Measurements from ENCODE around the gene UAP1L1.

UAP1L1 gene

GRCh38 chr9:137037035-137037434 is 40.3 kb upstream of the UAP1L1 start:
- Histone ChIP-seq H3K4me3 (IDR thresholded peaks at IDR 0.05; ENCODE audit: insufficient read depth, low read depth, low read length) (no peak overlapping the region), H3K27ac (no peak overlapping the region), H3K27me3 (ENCODE audit: insufficient read depth, low read depth) (peaks cover 54% of the 10 kb centered on the region), H3K79me2 (ENCODE audit: insufficient read depth, low read depth) (no peaks in the 10 kb centered on the region), H4K20me1 (ENCODE audit: insufficient read depth) (no peaks in the 10 kb centered on the region), H3K4me2 (no peak overlapping the region), H3K4me1 (ENCODE audit: low read depth, poor library complexity, severe bottlenecking) (peaks cover 16% of the 10 kb centered on the region), H3K9ac (no peak overlapping the region), H2AFZ (ENCODE audit: low read depth) (no peak overlapping the region), H3K36me3 (ENCODE audit: insufficient read depth) (no peaks in the 10 kb centered on the region)
- no peak for TF ChIP-seq CTCF (conservative IDR thresholded peaks at IDR 0.05; ENCODE audit: low read depth, low read length)

GRCh38 chr9:137037483-137037882 is 39.8 kb upstream of the UAP1L1 start:
- H3K79me2 ChIP-seq (ENCODE audit: insufficient read depth, low read depth), result no peaks in the 10 kb centered on the region
- H3K9ac ChIP-seq, result no peak overlapping the region
- H3K4me3 ChIP-seq (IDR thresholded peaks at IDR 0.05; ENCODE audit: insufficient read depth, low read depth, low read length), result no peak overlapping the region
- H3K36me3 ChIP-seq (ENCODE audit: insufficient read depth), result no peaks in the 10 kb centered on the region
- TF ChIP-seq CTCF (conservative IDR thresholded peaks at IDR 0.05; ENCODE audit: low read depth, low read length), result no peak
- H3K27ac ChIP-seq, result no peak overlapping the region
- no peak overlapping the region for H2AFZ ChIP-seq (ENCODE audit: low read depth)
- no peak overlapping the region for H3K4me2 ChIP-seq
- peaks cover 16% of the 10 kb centered on the region for H3K4me1 ChIP-seq (ENCODE audit: low read depth, poor library complexity, severe bottlenecking)
- H4K20me1 ChIP-seq (ENCODE audit: insufficient read depth), result no peaks in the 10 kb centered on the region
- H3K27me3 ChIP-seq (ENCODE audit: insufficient read depth, low read depth), result peaks cover 58% of the 10 kb centered on the region

DNA sequence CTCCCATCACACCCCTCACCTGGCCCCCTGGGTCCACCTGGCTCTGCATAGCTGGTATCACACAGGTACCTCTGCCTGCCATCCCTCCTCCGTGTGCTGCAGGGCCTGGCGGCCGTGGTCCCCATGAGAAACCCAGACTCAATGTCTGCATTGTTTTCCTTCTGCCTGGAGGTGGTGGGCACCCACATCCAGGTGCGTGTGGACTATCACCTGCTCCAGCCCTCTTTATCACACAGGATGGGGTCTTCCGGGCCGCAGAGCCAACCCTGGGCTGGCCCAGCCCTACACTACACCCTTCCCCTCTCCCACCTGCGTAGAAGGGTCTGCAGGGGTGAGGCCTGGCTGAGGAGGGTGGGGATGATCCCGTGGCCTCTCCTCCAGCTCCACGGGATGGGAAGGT is 38.4 kb upstream of the UAP1L1 start:
- peaks cover 13% of the 10 kb centered on the region for H3K4me1 ChIP-seq (ENCODE audit: low read depth, poor library complexity, severe bottlenecking)
- H3K36me3 ChIP-seq (ENCODE audit: insufficient read depth), result no peaks in the 10 kb centered on the region
- H4K20me1 ChIP-seq (ENCODE audit: insufficient read depth), result no peaks in the 10 kb centered on the region
- H3K4me3 ChIP-seq (IDR thresholded peaks at IDR 0.05; ENCODE audit: insufficient read depth, low read depth, low read length), result no peak overlapping the region
- H3K4me2 ChIP-seq, result no peak overlapping the region
- no peaks in the 10 kb centered on the region for H3K79me2 ChIP-seq (ENCODE audit: insufficient read depth, low read depth)
- H3K27me3 ChIP-seq (ENCODE audit: insufficient read depth, low read depth), result peaks cover 72% of the 10 kb centered on the region
- no peak overlapping the region for H3K27ac ChIP-seq
- no peak overlapping the region for H3K9ac ChIP-seq
- no peak for TF ChIP-seq CTCF (conservative IDR thresholded peaks at IDR 0.05; ENCODE audit: low read depth, low read length)
- H2AFZ ChIP-seq (ENCODE audit: low read depth), result no peak overlapping the region

DNA sequence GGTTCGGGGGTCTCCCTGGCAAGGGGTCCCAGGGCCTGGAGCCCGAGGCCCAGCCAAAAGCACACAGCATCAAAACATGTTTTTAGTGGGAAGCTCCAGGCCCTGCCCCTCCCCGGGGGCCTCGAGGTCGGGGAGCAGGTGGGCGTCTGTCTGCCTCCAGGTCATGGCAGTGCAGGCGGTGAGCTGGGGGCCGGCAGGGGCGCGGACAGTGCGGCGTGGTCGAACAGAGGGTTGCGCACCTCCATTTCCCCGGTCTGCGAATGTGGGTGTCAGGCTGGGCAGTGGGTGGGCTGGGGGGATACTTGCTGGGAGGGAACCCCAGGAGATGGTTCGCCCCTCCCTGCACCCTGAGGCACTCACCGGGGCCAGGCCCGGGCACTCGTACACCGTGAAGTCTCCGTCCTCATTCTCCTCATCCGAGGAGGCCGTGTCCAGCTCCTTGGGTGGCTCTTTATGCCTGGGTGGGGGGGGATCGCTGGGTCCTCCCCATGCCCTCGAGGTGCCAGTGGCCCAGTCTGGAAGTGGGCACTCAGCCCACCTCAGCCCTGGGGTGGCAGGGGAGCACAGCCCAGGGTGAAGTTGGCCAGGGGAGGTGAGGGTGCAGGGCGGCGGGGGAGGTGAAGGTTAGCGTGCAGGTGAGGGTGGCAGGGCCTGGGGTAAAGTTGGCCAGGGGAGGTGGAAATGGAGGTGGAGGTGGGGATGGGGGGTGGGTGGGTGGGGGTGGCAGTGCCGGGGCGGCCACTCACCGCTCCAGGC is 37.5 kb upstream of the UAP1L1 start:
- no peak overlapping the region for H3K9ac ChIP-seq
- H3K4me3 ChIP-seq (IDR thresholded peaks at IDR 0.05; ENCODE audit: insufficient read depth, low read depth, low read length), result no peak overlapping the region
- H3K36me3 ChIP-seq (ENCODE audit: insufficient read depth), result no peaks in the 10 kb centered on the region
- H3K27ac ChIP-seq, result no peak overlapping the region
- peaks cover 7% of the 10 kb centered on the region for H3K4me1 ChIP-seq (ENCODE audit: low read depth, poor library complexity, severe bottlenecking)
- H3K27me3 ChIP-seq (ENCODE audit: insufficient read depth, low read depth), result peaks cover 80% of the 10 kb centered on the region
- no peaks in the 10 kb centered on the region for H4K20me1 ChIP-seq (ENCODE audit: insufficient read depth)
- no peaks in the 10 kb centered on the region for H3K79me2 ChIP-seq (ENCODE audit: insufficient read depth, low read depth)
- H3K4me2 ChIP-seq, result no peak overlapping the region
- TF ChIP-seq CTCF (conservative IDR thresholded peaks at IDR 0.05; ENCODE audit: low read depth, low read length), result no peak
- no peak overlapping the region for H2AFZ ChIP-seq (ENCODE audit: low read depth)

Measured in KMS-11 (cell line).